ENCODE results near the gene LRRC7.

The LRRC7 gene

DNA sequence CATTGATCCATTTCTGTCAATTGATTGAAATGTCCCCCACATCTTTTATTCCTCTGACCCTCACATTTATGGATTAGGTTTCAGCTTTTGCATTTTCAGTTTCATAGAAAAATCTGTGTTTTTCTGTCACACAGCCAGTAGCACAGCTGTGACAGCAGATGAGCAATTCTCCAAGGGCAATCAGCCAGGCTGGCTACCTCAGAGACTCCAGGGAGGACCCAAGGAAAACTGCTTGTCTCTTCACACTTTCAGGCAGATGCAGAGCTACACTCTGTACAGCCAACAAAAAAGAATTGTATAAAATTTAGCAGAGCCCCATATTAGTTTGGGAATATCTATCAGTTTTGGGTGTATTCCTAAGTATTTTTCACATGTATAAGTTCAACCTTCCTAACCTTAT is 257.2 kb downstream of the LRRC7 start:
- H3K36me3 Mint-ChIP-seq (ENCODE audit: low read depth), result no peaks in the 10 kb centered on the region
- peaks cover 2% of the 10 kb centered on the region for H3K9me3 Mint-ChIP-seq
- H3K4me1 Mint-ChIP-seq, result peaks cover 5% of the 10 kb centered on the region
- TF ChIP-seq, protein P1, sequence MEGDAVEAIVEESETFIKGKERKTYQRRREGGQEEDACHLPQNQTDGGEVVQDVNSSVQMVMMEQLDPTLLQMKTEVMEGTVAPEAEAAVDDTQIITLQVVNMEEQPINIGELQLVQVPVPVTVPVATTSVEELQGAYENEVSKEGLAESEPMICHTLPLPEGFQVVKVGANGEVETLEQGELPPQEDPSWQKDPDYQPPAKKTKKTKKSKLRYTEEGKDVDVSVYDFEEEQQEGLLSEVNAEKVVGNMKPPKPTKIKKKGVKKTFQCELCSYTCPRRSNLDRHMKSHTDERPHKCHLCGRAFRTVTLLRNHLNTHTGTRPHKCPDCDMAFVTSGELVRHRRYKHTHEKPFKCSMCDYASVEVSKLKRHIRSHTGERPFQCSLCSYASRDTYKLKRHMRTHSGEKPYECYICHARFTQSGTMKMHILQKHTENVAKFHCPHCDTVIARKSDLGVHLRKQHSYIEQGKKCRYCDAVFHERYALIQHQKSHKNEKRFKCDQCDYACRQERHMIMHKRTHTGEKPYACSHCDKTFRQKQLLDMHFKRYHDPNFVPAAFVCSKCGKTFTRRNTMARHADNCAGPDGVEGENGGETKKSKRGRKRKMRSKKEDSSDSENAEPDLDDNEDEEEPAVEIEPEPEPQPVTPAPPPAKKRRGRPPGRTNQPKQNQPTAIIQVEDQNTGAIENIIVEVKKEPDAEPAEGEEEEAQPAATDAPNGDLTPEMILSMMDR (IDR thresholded peaks at IDR 0.05; ENCODE audit: unreplicated experiment in 3 of 3), result no peak
- no peak overlapping the region for H3K27ac Mint-ChIP-seq
- H3K4me3 Mint-ChIP-seq, result no peak overlapping the region
- H3K27me3 Mint-ChIP-seq (ENCODE audit: low read depth), result no peaks in the 10 kb centered on the region

DNA sequence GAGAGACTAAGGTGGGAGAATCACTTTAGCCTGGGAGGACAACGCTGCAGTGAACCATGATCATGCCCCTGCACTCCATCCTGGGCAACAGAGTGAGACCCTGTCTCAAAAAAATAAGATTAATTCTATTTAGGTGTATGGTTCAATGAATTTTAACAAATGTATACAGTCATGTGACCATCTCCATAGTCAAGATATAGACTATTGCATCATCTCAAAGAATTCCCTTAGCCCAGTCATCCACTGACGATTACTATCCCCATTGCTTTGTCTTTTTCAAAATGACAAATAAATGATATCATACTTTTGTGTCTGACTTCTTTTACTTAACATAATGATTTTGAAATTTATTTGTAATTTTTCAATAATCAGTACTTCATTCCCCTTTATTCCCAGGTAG is 260.0 kb downstream of the LRRC7 start:
- peaks cover 2% of the 10 kb centered on the region for H3K9me3 Mint-ChIP-seq
- H3K27ac Mint-ChIP-seq, result no peak overlapping the region
- no peaks in the 10 kb centered on the region for H3K27me3 Mint-ChIP-seq (ENCODE audit: low read depth)
- TF ChIP-seq, protein P1 (IDR thresholded peaks at IDR 0.05; ENCODE audit: unreplicated experiment in 3 of 3), result no peak
- no peak overlapping the region for H3K4me3 Mint-ChIP-seq
- H3K4me1 Mint-ChIP-seq, result peaks cover 5% of the 10 kb centered on the region
- H3K36me3 Mint-ChIP-seq (ENCODE audit: low read depth), result no peaks in the 10 kb centered on the region

DNA sequence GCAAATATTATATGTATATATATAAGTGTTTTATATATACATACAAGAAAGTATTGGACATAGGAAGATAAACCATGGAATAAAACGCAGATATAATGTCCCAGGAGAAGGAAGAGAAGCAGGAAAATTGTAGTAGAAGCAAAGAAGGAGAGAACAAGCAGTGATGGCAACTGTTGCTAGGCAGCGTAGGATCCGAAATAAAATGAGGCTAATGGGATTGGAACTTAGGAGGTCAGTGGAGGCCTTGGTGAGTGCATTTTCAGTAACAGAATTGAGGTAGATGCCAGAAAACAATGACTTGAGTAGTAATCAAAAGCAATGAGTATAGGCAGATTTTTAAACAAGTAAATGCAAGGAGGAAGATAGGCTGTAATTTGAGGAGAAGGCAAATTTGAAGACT is 265.8 kb downstream of the LRRC7 start:
- Mint-ChIP-seq H3K27ac (no peak overlapping the region), H3K4me1 (no peaks in the 10 kb centered on the region), H3K36me3 (ENCODE audit: low read depth) (no peaks in the 10 kb centered on the region), H3K4me3 (no peak overlapping the region), H3K9me3 (no peaks in the 10 kb centered on the region), H3K27me3 (ENCODE audit: low read depth) (no peaks in the 10 kb centered on the region)
- TF ChIP-seq, protein P1 (IDR thresholded peaks at IDR 0.05; ENCODE audit: unreplicated experiment in 3 of 3), result no peak

DNA sequence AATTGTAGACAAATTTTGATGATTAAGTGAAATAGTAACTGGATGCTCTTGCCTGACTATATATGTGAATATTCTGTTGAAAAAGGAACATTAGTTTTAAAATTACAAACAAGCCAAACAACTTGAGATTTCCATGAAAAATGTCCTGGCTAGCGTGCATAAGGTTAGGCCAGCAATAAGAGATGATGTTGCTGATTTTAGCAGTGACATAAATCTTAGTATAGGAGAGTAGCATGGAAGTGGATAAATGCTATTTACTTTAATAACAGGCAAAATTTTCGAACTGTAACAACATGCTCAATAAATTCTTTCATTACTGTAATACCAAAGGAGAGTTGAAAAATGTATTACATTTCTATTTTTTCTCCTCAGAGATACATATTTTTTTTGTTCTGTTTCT is 266.6 kb downstream of the LRRC7 start:
- no peak overlapping the region for H3K27ac Mint-ChIP-seq
- no peaks in the 10 kb centered on the region for H3K4me1 Mint-ChIP-seq
- TF ChIP-seq, protein P1 (IDR thresholded peaks at IDR 0.05; ENCODE audit: unreplicated experiment in 3 of 3), result no peak

DNA sequence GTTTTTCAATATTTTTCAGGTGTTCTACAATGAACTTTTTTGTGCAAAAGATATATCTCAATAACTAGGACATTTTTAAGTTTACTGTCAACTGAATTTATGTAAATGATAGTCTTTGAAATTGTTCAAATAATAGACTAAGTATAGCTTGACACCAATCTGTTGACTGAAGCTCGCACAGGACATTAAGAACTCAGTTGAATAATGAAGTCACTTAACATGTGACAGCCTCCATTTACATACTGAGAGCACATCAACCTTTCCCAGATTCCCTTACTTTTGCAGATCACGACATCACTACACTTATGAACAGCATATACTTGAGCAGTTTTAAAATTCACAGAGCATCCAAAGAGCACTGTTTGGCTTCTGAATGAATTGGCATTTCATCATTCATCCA is 268.2 kb downstream of the LRRC7 start:
- H3K27ac Mint-ChIP-seq, result no peak overlapping the region
- H3K36me3 Mint-ChIP-seq (ENCODE audit: low read depth), result no peaks in the 10 kb centered on the region
- H3K4me1 Mint-ChIP-seq, result no peaks in the 10 kb centered on the region
- H3K9me3 Mint-ChIP-seq, result no peaks in the 10 kb centered on the region
- TF ChIP-seq, protein P1 (IDR thresholded peaks at IDR 0.05; ENCODE audit: unreplicated experiment in 3 of 3), result no peak
- no peak overlapping the region for H3K4me3 Mint-ChIP-seq
- no peaks in the 10 kb centered on the region for H3K27me3 Mint-ChIP-seq (ENCODE audit: low read depth)

More for the DNA sequence above, 266.6 kb downstream of the LRRC7 start:
- no peaks in the 10 kb centered on the region for H3K27me3 Mint-ChIP-seq (ENCODE audit: low read depth)
- H3K36me3 Mint-ChIP-seq (ENCODE audit: low read depth), result no peaks in the 10 kb centered on the region
- no peaks in the 10 kb centered on the region for H3K9me3 Mint-ChIP-seq
- H3K4me3 Mint-ChIP-seq, result no peak overlapping the region

DNA sequence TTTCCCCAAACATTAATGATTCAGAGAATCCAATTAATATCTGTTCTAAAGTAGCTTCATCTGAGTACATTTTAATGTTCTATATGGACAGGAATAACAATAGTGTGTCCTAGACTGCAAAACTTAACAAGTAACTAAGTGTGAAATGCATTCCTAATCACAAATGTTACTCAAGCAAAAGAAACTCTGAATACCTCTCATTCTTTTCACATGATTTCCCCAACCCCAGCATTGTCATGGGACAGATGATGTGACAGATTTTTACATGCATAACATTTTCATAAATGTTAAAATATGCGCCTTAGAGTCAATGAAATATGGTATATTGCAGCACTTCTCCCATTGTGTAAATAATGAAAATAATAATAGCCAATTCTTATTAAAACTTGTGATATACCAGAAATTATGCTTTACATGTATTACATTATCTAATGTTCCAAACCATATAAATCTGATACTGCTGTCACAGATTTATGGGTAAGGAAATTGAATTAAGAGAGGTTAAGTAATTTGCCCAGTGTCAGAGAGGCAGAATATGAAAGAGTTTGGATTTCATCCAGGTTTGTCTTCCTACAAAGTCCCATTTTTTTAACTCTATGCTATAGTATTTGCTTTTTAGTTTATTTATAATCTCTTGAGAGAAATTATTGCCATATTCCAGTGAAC is 269.4 kb downstream of the LRRC7 start:
- Mint-ChIP-seq H3K4me1 (no peaks in the 10 kb centered on the region), H3K36me3 (ENCODE audit: low read depth) (no peaks in the 10 kb centered on the region), H3K27ac (no peak overlapping the region), H3K4me3 (no peak overlapping the region), H3K27me3 (ENCODE audit: low read depth) (no peaks in the 10 kb centered on the region), H3K9me3 (no peaks in the 10 kb centered on the region)
- TF ChIP-seq, protein P1 (IDR thresholded peaks at IDR 0.05; ENCODE audit: unreplicated experiment in 3 of 3), result no peak
